M059J (cell line): Measurements from ENCODE around the gene AIFM2. TPM values are rescaled to one million over a fixed set of nuclear protein-coding genes. Genes with fewer than 3 reads are reported as not detected.

ENCODE experiments used
- total RNA-seq: library from RNA; depleted of rRNA; stranded (reverse); fragments of >200 nt; shearing (Covaris generic); gene quantifications from 2 replicates; pipeline ENCODE4 v1.2.3, GENCODE V29; 2014; rRNA removed

The AIFM2 gene
- total RNA-seq, 1 experiment from 2014 or later, result 8.0 TPM

Other genes with a start within 250 kb of the AIFM2 start
- gene MACROH2A2, start 80.0 kb downstream of the AIFM2 start, total RNA-seq, result 2.1 TPM in 2 replicates
- gene TYSND1, start 13.9 kb upstream of the AIFM2 start, total RNA-seq, result 5.5 and 12.2 TPM in 2 replicates
- gene SAR1A, start 37.7 kb upstream of the AIFM2 start, total RNA-seq, result 130 and 183 TPM in 2 replicates
- gene PPA1, start 100.6 kb upstream of the AIFM2 start, total RNA-seq, result 143 and 186 TPM in 2 replicates
- not detected in 2 replicates for gene NPFFR1, start 151.2 kb upstream of the AIFM2 start, total RNA-seq
- gene LRRC20, start 249.8 kb upstream of the AIFM2 start, total RNA-seq, result 17.8 and 21.4 TPM in 2 replicates